ENCODE results near the gene ABCD2.
"Not testable (repeated sequence)": the region's sequence is repeated elsewhere in the genome, so short reads cannot be mapped to it uniquely, and the experiment has no call there.

Gene ABCD2

DNA sequence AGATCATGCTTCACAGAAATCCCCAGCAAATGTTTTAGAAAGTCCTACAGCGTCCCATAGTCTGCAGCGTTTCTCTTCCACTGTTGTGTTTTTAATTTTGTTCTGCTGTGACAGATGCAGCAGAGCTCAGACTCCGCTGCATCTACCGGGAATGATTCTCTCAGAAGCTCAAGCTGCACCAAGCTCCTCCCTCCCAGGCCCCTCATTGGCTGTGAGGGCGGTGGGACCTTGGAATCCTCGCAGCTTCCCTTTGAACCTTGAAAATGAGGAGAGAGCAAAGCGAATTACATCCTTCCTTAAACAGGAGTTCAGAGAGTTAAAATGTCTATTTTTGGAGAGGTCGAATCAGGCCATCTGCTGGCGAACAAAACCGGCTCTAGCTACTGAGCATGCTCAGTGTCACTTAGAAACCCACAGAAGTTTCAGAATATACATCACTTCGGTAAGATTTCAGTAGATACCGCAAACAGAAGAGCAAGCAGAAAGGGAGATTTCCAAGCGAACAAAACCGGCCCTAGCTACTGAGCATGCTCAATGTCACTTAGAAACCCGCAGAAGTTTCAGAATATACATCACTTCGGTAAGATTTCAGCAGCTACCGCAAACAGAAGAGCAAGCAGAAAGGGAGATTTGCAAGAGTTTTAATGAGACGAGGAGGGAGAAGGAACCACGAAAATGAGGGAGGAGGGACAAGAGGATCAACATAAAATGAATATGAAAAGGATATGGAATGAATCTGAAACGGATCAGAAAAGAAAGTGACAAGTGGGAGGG lies at the start of gene ABCD2:
TSS of gene ABCD2 (minus strand) at position 144 of the 774 bp plus-strand sequence. CDS start 188 bp downstream, outside the sequence.
- DNase-seq = peak; percentile 43

DNA sequence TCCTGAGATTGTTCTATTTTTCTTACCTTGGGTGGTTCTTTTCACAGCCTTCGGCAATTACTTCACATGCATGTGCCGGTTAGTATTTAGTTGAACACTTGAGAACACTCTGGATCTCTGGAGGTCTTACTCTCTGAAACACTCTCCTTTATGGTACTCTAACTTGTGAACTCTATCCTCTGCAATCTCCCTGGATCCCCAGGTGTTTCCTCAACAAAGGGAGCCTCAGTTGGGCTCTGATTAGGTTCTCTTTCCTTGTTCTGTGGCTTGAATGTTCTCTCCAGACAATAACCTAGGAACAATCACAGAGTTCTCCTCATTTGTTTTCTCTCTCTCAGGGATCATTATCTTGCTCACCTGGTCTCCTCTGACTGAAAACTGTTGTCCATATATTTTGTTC lies 40.5 kb upstream of the ABCD2 start:
- DNase-seq = no peak

DNA sequence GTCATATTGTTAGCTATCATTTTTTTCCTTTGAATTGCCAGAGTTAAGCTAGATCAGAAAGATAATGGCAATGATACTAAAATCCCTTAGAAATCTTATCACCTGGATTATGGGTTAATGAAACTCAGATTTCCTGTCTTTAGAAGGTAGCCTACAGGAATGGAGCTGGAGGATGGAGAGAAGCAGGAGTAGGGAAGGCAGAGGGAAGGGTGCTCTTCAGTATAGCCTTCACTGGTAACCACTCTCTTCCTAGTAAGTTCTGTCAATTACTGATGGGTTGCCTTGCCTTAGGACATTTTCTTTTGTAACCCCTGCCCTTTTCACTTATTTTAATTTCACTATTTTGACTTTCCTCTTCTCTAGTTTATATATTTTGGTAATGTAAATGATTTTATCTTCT lies 27.8 kb upstream of the ABCD2 start:
- DNase-seq = no peak

DNA sequence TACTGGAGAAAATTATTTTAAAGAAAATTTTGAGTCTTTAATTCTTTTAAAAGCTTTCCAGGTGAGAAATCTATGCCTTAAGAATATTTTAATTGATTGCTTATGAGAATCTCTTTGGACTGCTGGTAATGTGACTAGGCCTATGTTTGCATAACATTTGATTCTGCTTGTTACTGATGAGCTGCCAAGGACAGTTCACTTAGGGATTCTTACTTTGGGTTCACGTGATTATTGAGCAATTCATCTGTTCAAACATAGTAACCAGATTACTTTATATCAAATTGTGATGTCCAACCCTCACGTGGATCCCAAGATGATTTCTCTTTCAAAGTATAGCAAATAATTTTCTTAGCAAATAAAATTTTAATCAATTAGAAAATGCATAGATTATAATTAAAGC lies 27.4 kb upstream of the ABCD2 start:
- DNase-seq = no peak

DNA sequence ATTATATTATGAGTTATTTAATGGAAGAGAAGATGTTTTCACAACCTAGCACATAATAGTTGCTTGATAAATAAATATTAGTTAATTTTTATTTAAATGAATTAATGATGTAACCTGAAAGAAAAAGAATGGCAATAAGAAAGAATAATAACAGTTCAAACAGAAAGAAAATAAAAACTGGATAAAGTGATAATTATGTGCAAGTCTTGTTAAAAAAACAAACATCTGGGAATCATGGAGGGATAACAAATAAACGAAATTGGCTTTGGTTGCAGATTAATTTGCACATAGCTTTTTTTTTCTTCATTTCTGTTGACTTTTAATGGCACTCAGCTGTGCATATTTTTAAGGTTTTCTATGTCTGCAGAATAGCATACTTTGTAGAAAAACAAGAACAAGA lies 23.4 kb upstream of the ABCD2 start:
- DNase-seq = no peak

DNA sequence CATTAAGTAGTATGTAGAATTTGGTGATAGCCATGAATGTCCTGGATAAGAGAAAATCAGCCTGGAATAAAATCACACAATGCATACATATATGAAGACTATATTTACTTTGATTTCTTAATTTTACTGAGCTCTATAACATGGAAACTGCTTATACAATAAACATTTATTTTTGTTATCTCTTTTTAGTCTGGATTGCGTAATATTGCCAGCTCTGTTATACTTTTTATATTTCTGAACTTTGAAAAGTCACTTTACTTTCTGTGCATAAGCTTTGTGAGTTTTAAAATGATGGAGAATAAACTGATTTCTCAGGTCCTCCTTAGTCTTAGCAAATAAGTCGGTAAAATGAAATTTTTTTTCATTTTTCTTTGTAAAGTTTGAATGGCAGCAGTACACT lies 19.2 kb upstream of the ABCD2 start:
- DNase-seq = no peak

DNA sequence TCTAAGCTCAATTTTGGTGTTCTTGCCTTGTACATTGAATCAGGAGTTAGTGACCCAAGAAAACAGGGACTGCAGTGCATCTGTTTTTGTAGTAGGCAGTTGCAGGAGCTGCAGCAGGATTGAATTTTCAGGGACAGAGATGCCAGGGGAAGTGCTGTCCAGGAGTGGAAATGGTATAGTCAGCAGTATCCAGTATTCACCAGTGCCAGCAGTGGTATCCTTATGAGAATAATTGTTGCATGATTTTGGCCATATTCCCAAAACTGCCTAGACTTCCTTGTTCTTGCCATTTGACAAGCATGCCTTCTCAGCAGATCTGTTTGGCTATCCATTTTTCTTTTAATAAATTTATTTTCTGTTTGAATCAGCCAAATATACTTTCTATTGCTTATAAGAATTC lies 18.6 kb upstream of the ABCD2 start:
- no peak for DNase-seq

DNA sequence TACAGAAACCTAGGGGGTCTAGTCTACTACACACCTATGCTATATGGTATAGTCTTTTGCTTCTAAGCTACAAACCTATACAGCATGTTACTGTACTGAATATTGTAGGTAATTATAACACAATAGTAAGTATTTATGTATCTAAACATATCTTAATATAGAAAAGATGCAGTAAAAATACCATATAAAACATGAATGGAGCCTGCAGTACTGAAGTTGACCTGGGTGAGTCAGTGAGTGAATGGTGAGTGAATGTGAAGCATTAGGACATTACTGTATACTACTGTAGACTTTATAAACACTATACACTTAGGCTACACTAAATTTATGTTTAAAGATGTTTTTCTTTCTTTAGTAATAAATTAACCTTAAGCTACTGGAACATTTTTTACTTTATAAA lies 13.1 kb upstream of the ABCD2 start:
- DNase-seq = no peak

DNA sequence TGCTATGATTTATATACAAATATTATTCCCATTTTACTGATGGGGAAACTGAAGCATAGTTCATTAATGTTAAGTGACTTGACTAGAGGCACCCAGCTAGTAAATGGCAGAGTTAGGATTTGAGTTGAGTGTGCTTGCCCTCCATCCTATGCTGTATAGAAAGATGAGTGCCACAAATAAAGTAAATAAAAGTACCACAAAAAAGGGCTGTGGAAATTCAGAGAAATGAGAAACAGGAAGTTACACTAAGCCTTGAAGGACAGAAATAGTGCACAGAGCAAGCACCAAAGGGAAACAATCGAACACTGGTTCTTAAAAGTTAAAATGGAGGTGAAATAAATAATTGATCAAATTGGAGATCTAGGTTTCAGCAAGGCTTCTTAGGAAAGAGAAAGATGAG lies 9.2 kb upstream of the ABCD2 start:
- no peak for DNase-seq

DNA sequence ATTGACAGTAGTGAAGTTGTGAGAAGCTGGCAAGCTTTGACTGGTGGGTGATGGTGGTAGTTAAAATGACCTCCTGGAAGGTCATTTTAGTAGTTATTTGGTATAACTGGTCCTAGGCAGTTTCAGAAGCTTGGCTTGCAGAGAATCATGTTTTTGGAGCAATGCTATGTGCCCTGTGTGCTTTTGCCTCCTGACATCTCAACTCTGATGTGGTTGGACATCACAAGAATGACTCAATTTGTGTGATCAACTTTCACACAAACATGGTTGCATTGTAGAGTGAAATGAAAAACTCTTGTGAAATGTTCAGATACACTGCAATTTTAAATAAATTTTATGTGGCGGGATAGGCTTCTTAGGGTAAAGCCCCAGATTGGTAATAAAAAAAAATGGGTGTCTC lies 8.3 kb upstream of the ABCD2 start:
- no peak for DNase-seq

DNA sequence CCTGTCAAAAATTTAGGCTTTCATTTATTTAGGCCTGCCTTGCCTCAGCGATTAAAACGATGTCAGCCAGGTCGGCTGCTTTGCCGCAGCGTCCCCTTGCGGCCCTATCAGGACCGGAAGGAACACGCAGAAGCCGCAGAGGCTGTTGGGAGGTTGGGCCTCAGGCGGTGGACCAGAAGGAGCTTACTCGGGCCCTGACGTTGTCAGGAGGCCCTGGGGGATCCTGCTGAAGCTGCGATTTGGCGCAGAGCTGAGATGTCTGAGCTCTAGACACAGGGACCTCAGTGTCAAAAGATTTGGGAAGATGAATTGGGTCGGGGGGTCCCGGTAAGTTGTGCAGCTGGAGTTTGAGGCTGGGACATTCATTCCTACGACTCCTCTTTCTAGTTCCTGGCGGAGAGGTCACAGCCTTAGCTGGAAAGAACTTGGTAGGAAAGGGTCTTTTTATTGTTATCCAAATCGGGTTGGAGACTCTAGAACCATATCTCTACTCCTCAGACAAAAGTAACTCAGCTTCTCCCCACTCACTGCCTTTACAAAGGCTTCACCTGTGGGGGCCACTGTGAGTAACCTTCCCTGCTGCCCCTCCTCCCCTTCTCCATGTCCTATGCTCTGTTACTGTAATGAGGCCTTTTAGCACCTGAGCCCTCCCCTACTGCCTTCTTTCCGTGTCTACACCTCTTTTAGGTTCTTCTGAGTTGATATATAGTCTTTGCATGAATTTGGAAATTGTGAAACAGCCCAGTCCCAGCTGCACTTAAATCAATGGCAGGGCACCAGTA lies 6.6 kb upstream of the ABCD2 start:
- DNase-seq = no peak

DNA sequence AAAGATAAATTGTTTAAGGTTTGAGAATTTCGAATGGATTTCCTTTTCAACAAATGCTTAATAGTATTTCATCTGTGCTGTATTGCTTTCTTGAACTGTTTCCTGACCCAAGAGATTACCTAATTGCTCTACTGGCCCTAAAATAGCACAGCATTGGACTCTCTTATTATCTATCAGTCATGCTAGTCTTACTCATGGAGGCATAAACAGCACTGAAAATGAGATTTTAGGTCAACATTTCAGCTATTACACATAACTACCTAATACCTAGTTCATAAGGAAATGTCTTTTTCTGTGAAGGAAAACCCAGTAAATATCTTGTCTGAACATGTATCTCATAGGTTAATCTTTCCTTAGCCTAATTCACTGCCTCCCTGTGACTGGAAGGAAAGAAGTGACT lies 4.3 kb upstream of the ABCD2 start:
- no peak for DNase-seq

DNA sequence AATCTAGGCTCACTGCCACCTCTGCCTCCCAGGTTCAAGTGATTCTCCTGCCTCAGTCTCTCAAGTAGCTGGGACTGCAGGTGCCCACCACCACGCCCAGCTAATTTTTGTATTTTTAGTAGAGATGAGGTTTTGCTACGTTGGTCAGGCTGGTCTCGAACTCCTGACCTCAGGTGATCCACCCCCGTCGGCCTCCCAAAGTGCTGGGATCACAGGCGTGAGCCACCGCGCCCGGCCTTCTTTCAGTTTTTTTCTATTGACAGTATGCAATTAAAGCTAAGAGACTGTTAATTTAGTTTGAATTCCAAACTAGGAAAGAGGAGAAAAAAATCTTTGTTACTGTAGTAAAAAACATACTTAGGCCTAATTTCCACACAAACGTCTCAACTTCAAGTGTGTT lies 3.6 kb upstream of the ABCD2 start:
- not testable (repeated sequence) for DNase-seq

DNA sequence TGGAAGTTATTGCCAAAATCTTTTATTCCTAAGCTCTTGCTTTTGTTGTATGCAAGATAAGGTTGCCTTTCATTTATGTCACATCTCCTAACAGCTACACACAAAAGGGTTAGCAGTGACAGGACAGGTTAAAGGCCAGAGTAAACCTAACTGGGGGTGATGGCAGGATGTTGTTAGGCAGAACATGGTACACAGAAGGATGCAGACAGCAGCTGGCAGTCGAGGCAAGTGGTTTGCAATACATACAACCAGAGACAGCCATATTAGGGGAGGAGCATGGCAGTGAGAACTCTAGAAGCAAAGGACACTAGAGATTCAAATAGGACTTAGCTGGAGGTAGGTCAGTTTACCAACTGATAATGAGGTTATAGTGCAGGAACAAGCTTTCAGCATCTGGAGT lies 2.7 kb upstream of the ABCD2 start:
- no peak for DNase-seq

DNA sequence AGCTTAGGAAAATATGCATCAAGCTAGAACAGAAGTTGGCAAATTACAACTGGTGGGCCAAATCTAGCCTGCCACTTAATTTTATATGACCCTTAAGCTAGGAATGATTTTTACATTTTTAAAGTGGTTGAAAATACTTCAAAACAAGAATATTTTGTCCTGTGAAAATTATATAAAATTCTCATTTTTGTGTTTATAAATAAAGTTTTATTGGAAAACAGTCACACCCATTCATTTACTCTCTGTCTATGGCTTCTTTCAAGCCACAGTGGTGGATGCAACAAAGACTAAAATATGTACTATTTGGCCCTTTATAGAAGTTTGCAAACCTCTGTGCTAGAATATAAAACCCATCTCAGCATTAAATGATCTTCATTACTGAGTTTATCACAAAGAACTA lies 2.1 kb upstream of the ABCD2 start:
- no peak for DNase-seq

DNA sequence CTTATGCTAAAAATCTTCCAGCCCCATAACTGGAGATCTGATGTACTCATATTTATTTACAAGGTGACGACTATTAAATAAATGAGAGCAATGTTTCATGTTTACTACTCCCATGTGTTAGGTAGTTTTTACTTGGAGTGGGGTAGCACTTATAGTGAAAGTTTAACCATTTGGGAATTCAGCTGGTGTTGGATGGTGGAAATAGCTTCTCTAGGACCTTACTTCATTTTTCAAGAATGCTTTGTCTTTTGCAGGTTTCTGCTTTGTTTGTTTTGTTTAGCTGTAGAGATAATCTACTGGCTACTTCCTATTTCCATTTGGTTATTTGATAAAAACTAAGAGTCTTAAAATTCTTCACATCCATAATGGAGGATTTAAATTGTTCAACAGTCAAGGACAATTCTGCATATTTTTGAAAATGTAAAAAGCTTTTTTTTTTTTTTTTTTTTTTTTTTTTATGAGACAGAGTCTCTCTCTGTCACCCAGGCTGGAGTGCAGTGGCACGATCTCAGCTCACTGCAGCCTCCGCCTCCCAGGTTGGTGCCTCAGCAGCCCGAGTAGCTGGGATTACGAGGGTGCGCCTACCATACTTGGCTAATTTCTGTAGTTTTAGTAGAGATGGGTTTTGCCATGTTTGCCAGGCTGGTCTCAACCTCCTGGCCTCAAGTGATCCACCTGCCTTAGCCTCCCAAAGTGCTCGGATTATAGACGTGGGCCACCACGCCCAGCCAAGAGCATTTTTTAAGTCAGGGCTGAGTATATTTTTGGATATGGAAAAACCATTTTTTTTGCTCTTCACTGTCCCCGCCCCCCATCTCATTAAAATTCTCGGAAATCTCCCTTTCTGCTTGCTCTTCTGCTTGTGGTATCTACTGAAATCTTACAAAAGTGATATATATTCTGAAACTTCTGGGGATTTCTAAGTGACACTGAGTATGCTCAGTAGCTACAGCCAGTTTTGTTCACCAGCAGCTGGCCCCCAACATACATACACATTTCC lies 1.4 kb upstream of the ABCD2 start:
- DNase-seq = no peak

DNA sequence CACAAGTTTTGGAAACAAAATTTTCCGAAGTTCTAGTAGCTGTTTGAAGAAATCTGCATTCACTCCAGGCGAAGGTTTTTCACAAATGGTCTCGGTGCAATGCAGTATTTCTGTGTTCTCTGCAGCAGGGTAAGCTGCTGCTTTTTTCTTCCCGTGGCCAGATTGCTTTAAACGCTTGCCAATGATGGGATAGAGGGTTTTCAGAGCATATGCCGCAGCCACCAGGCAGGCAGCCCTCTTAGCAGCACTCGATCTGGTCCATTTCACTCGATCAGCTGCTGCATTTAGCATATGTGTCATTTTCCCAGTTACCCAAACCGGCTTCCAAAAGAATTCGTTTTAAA lies 315 bp downstream of the ABCD2 start:
- DNase-seq = no peak

DNA sequence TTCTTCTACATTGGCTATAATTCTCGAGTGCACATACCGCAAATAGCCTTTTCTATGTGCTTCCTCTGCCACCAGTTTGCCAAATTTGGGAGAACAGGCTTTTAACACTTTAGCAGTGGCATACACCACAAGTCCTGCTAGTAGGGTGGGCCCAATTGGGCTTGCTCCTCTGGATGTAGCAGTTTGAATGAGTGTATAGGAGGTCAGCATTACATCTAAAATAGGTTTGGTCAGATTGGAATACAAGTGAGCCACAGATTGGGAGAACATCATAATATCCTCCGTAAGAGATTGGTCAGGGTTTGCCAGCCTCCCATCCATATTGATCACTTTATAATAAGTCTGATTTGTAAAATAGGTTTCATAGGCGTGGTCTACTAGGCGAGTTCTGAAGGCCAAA lies 902 bp downstream of the ABCD2 start:
- DNase-seq = no peak

DNA sequence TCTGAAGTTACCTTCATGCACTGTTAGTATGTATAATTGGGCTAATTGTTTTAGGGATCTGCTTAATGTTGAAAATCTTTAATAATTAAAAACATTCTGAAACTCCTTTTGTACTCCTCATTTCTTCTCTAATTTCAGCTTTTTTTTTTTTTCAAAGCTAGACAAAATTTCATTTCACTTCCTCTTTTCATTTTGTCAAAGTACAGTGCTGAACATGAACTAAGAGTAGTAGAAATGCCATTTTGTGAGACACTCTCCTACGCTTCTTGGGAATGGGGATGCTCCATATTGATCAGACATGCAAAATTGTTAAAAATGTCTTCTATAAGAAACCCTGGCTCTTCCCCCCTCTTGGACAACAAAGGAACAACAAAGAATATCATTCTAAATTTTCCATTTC lies 1.7 kb downstream of the ABCD2 start:
- no peak for DNase-seq

DNA sequence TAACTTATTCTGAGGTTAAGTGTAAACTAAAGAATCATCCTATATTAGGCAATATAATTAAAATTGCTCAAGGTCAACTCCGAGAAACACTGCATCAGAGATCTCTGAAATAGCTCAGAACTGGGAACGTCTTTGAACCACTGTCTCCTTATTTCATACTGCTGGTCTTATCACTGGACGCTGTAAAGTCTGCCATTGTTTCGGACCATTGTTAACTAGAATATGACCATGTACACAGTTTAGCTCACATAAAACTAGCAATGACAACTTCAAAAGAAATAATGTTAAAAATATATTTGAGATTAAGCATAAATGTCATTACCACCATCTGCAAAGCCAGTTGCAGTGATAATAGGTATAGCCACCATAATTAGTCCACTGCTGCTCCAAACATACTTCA lies 2.9 kb downstream of the ABCD2 start:
- DNase-seq = no peak

DNA sequence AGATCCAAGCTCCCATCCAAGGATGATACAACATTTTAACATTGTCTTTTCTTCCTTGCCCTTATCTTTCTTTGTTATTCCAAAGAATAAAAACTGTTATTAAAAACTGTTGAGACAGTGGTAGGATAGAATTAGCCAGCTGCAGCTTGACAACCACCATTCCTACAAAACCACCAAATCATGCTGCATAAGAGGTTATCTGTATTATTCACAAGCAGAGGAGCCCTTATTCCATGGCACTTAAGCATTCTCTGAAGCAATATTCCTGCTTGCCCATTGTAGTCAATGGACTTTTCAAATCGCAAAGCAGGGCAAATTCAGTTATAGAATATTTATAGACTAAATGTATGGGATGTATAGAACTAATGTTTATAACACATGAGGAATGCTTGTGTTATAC lies 3.4 kb downstream of the ABCD2 start:
- DNase-seq = no peak

DNA sequence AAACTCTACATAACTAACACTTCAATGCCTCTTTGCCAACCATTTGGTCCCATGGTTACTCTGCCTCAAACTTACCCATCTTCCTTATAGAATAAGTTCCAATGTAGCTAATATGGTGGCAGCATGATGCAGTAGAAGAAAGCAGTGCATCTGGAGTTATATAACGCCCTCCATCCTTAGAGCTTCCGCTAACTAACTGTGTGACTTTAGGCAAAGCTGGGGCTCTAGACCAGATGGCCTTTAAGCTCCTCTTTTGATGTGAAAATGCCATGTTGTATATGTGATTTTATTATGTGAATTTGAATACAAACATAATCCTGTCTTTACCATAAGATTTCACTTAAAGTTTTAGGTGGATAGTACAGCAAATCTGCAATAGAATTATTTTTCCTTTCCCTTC lies 6.1 kb downstream of the ABCD2 start:
- DNase-seq = no peak

DNA sequence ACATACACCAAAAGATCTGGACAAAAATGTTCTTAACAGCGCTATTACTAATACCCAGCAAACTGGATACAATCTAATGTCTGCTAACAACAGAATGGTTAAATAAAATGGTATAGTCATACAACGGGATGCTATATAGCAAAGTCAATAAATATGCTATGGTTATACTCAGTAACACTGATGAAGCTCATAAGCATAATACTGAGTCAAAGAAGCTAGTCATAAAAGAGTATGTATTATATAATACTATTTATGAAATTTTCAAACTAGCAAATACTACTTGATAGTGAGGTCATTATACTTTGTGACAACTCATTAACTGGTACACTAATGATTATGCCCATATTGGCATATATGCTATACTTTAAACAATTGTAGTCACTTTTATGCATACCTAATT lies 7.4 kb downstream of the ABCD2 start:
- no peak for DNase-seq

DNA sequence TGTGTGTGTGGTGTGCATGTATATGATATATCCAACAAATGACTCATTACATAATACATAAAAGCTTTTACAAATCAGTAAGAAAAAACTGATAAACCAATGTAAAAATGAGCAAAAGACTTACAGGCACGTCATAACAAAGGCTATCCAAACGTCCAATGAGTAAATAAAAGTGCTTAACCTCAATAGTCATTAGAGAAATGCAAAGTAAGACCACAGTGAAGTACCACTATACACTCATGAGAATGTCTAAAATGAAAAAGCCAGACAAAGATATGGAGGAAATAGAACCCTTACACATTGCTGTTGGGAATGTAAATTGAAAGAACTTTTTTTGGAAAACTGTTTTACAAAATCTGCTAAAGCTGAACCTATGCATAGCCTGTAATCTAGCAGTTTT lies 7.8 kb downstream of the ABCD2 start:
- no peak for DNase-seq

Measured in NCI-H2227 treated with DMSO at 0.1 percent for 48 hours (cell line).